Activated T-helper 1 cell treated with anti-CD3 and anti-CD28 coated beads, Interleukin-12 subunit alpha, Interleukin-12 subunit beta, Interleukin-2, Interleukin-4 antibody, amounts not matched to agents 30 ng/mL and 10 ng/mL and 1 ng/mL, durations not matched to agents 14 hours and 24 hours and 36 hours (primary cell): Measurements from ENCODE around the gene KATNAL2. TPM values are rescaled to one million over a fixed set of nuclear protein-coding genes. Genes with fewer than 3 reads are reported as not detected.

Experiments used
- DNase-seq: peaks from one replicate; pipeline ENCODE4 v3.0.0; 2021; ENCODE audit warnings: low spot score
- H3K27ac Mint-ChIP-seq: one replicate; pipeline ENCODE4 v1.8.0; 2021; ENCODE audit warnings: mild to moderate bottlenecking, mixed read lengths
- H3K27me3 Mint-ChIP-seq: one replicate; pipeline ENCODE4 v1.8.0; 2022; ENCODE audit warnings: mild to moderate bottlenecking, moderate library complexity, mixed read lengths; ENCODE audit not compliant: insufficient read depth
- H3K36me3 Mint-ChIP-seq: one replicate; pipeline ENCODE4 v1.8.0; 2021; ENCODE audit warnings: low read depth, mixed read lengths
- H3K4me1 Mint-ChIP-seq: one replicate; pipeline ENCODE4 v1.8.0; 2021; ENCODE audit warnings: low read depth, mixed read lengths
- H3K4me3 Mint-ChIP-seq: one replicate; pipeline ENCODE4 v1.8.0; 2021; ENCODE audit warnings: mild to moderate bottlenecking, moderate library complexity, mixed read lengths
- H3K9me3 Mint-ChIP-seq: one replicate; pipeline ENCODE4 v1.8.0; 2021; ENCODE audit warnings: mixed read lengths
- intact Hi-C: fragments of 100-400 bp; cut with micrococcal nuclease; formaldehyde crosslinking; loops from one replicate; pipeline ENCODE4 v1.15.1; 2024
- total RNA-seq: library from RNA; stranded (reverse); gene quantifications from 2 replicates; pipeline ENCODE4 v1.2.3, GENCODE V29; 2022

Gene KATNAL2, protein sequence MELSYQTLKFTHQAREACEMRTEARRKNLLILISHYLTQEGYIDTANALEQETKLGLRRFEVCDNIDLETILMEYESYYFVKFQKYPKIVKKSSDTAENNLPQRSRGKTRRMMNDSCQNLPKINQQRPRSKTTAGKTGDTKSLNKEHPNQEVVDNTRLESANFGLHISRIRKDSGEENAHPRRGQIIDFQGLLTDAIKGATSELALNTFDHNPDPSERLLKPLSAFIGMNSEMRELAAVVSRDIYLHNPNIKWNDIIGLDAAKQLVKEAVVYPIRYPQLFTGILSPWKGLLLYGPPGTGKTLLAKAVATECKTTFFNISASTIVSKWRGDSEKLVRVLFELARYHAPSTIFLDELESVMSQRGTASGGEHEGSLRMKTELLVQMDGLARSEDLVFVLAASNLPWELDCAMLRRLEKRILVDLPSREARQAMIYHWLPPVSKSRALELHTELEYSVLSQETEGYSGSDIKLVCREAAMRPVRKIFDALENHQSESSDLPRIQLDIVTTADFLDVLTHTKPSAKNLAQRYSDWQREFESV
- total RNA-seq = 0.26 and 0.27 TPM in 2 replicates

GRCh38 chr18:46917108-46917802 is at the start of gene KATNAL2, which contains the start of gene PIAS2:
TSS of gene KATNAL2 (plus strand) at chr18:46917602. CDS start at chr18:46946873, 29,271 bp downstream.
TSS of gene PIAS2 (minus strand) at chr18:46917507. CDS start at chr18:46917345, 162 bp downstream.
- H3K36me3 Mint-ChIP-seq = peaks cover 2% of the 10 kb centered on the region
- peak within 1 kb of the TSS; percentile 90 for H3K27ac Mint-ChIP-seq
- intact Hi-C loops = loop anchor here (1.0 to 10.0 kb wide), 8 partner anchors 26 to 1495 kb away; partner anchors contain the start of genes ATP5F1A, IER3IP1 and ST8SIA5
- H3K4me1 Mint-ChIP-seq = peaks cover 49% of the 10 kb centered on the region
- no peaks in the 10 kb centered on the region for H3K9me3 Mint-ChIP-seq
- peaks cover 5% of the 10 kb centered on the region for H3K27me3 Mint-ChIP-seq
- peak; percentile 68 for DNase-seq
- peak within 1 kb of the TSS; percentile 94 for H3K4me3 Mint-ChIP-seq

GRCh38 chr18:46868169-46868921 is 49.1 kb upstream of the KATNAL2 start:
- DNase-seq = no peak
- H3K4me3 Mint-ChIP-seq = no peak overlapping the region

GRCh38 chr18:46877329-46877987 is 39.9 kb upstream of the KATNAL2 start:
- H3K27me3 Mint-ChIP-seq = no peaks in the 10 kb centered on the region
- intact Hi-C loops = no loop called here
- no peaks in the 10 kb centered on the region for H3K4me1 Mint-ChIP-seq
- peak overlapping the region; percentile 25 for H3K27ac Mint-ChIP-seq
- no peak for DNase-seq
- peaks cover 34% of the 10 kb centered on the region for H3K36me3 Mint-ChIP-seq
- no peak overlapping the region for H3K4me3 Mint-ChIP-seq
- peaks cover 46% of the 10 kb centered on the region for H3K9me3 Mint-ChIP-seq

More at GRCh38 chr18:46868169-46868921, 49.1 kb upstream of the KATNAL2 start:
- H3K9me3 Mint-ChIP-seq = peaks cover 27% of the 10 kb centered on the region
- H3K27me3 Mint-ChIP-seq = no peaks in the 10 kb centered on the region
- peaks cover 4% of the 10 kb centered on the region for H3K4me1 Mint-ChIP-seq
- no peak overlapping the region for H3K27ac Mint-ChIP-seq
- H3K36me3 Mint-ChIP-seq = peaks cover 12% of the 10 kb centered on the region
- intact Hi-C loops = no loop called here

- DNase-seq = no peak
- peaks cover 13% of the 10 kb centered on the region for H3K36me3 Mint-ChIP-seq
- intact Hi-C loops = no loop called here
- H3K9me3 Mint-ChIP-seq = peaks cover 23% of the 10 kb centered on the region
- no peak overlapping the region for H3K27ac Mint-ChIP-seq
- no peak overlapping the region for H3K4me3 Mint-ChIP-seq
- H3K4me1 Mint-ChIP-seq = no peaks in the 10 kb centered on the region
- H3K27me3 Mint-ChIP-seq = no peaks in the 10 kb centered on the region
Observed at GRCh38 chr18:46883180-46883579, 34.2 kb upstream of the KATNAL2 start.

DNA sequence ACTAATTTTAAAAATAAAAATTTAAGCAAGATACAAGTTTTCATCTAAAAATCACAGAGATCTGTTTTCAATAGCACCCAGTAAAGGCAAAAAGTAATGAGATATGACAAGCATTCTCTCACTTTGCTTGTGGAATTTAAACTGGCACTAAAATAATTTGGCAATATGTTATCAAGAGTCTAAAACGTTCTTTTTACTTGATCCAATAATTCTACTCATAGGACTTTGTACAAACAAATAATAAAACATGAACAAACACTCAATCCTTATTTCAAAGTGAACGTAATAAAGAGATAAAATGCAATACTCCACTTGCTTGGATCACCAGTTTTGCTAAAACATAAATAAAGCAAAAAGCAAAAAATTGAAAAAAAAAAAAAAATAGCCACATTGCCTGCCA is 30.5 kb upstream of the KATNAL2 start:
- no peak for DNase-seq
- peaks cover 16% of the 10 kb centered on the region for H3K4me1 Mint-ChIP-seq
- H3K27me3 Mint-ChIP-seq = no peaks in the 10 kb centered on the region
- no peak overlapping the region for H3K27ac Mint-ChIP-seq
- H3K9me3 Mint-ChIP-seq = peaks cover 25% of the 10 kb centered on the region
- no peak overlapping the region for H3K4me3 Mint-ChIP-seq
- intact Hi-C loops = no loop called here
- peaks cover 34% of the 10 kb centered on the region for H3K36me3 Mint-ChIP-seq

DNA sequence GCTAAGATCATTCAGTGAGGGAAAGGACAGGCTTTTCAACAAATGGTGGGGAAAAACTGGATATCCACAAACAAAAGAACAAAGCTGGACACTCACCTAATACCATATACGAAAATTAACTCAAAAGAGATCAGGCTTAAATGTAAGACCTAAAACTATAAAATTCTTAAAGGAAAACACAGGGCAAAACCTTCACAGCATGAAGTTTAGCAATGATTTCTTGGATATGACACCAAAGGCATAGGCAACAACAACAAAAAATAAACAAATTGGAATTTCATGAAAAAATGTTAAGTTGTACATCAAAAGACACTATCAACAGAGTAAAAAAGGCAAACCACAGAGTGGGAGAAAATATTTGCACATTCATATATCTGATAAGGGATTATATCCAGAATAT is 28.4 kb upstream of the KATNAL2 start:
- no peak for DNase-seq
- no peak overlapping the region for H3K4me3 Mint-ChIP-seq
- intact Hi-C loops = no loop called here
- peaks cover 30% of the 10 kb centered on the region for H3K4me1 Mint-ChIP-seq
- H3K36me3 Mint-ChIP-seq = peaks cover 34% of the 10 kb centered on the region
- H3K9me3 Mint-ChIP-seq = peaks cover 25% of the 10 kb centered on the region
- no peaks in the 10 kb centered on the region for H3K27me3 Mint-ChIP-seq
- no peak overlapping the region for H3K27ac Mint-ChIP-seq

DNA sequence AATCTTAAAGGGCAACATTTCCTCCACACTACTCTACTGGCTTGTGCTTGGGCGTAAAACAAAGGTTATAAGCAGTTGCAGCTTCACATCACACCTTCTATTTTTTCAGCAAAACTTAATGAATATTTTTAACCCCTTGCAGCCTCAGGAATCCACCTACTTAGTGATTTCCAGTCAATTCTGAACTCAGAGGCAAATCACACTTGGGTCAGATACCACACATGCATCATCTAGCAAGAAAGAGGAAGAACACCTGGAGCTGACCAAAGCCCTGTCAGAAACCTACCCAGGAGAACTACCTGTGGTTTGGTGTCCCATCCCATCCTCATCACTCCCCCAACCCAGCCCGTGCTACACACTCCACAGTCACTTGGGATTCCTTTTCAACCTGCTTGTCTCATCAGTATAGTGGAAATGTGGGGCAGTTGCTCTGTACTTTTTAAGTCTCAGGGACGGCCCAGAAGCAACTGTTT is 25.6 kb upstream of the KATNAL2 start:
- no peaks in the 10 kb centered on the region for H3K27me3 Mint-ChIP-seq
- intact Hi-C loops = loop anchor here (1.0 kb wide), 2 partner anchors 26 to 69 kb away; partner anchors contain the start of genes KATNAL2 and PIAS2
- DNase-seq = no peak
- H3K36me3 Mint-ChIP-seq = peaks cover 38% of the 10 kb centered on the region
- peak overlapping the region; percentile 21 for H3K27ac Mint-ChIP-seq
- H3K4me1 Mint-ChIP-seq = peaks cover 35% of the 10 kb centered on the region
- H3K4me3 Mint-ChIP-seq = no peak overlapping the region
- peaks cover 25% of the 10 kb centered on the region for H3K9me3 Mint-ChIP-seq

DNA sequence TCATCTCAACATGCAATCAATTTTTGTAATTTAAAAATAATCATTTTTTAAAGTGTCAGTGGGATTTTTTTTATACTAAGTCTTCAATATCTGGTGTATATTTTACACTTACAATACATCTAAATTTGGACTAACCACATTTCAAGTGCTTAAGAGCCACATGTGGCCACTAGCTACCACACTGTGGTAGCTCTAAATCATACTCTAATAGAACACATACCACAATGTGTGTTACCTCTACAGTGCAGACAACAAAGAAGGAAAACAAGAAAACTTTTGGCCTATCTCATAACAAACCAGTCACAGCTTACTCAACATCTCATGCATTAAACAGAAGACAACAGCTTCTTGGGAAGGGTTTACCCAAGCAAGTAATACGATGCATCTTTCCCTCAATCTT is 24.6 kb upstream of the KATNAL2 start:
- peak overlapping the region; percentile 2 for H3K27ac Mint-ChIP-seq
- DNase-seq = no peak
- H3K4me3 Mint-ChIP-seq = peak overlapping the region; percentile 19
- H3K27me3 Mint-ChIP-seq = no peaks in the 10 kb centered on the region
- peaks cover 34% of the 10 kb centered on the region for H3K36me3 Mint-ChIP-seq
- intact Hi-C loops = no loop called here
- peaks cover 18% of the 10 kb centered on the region for H3K9me3 Mint-ChIP-seq
- H3K4me1 Mint-ChIP-seq = peaks cover 39% of the 10 kb centered on the region

DNA sequence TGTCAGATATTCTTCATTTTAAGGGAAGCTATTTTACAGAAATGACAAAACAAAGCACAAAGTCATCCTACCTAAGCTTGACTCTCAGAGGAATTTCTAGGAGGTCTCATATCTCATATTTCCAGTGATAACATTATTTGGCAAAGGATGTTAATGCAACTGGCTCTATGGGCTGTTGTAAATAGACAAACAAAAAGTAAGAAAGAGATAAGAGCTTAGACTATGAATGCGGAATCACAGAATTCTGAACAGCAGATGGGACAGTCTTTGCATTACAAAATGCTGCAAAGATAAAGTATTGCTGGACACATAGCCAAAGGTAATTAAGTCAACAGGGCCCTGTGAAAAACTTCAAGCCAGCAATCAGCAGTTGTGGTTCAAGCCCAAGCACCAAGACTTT is 24.0 kb upstream of the KATNAL2 start:
- Mint-ChIP-seq H3K9me3 (peaks cover 16% of the 10 kb centered on the region), H3K36me3 (peaks cover 30% of the 10 kb centered on the region), H3K27me3 (no peaks in the 10 kb centered on the region), H3K4me1 (peaks cover 39% of the 10 kb centered on the region), H3K27ac (no peak overlapping the region), H3K4me3 (no peak overlapping the region)
- no peak for DNase-seq
- intact Hi-C loops = no loop called here

- Mint-ChIP-seq H3K4me1 (peaks cover 39% of the 10 kb centered on the region), H3K27me3 (no peaks in the 10 kb centered on the region), H3K36me3 (peaks cover 22% of the 10 kb centered on the region), H3K27ac (no peak overlapping the region), H3K9me3 (peaks cover 9% of the 10 kb centered on the region), H3K4me3 (no peak overlapping the region)
- intact Hi-C loops = no loop called here
- DNase-seq = no peak
Observed at GRCh38 chr18:46894124-46894523, 23.3 kb upstream of the KATNAL2 start.

- intact Hi-C loops = no loop called here
- Mint-ChIP-seq H3K9me3 (no peaks in the 10 kb centered on the region), H3K36me3 (peaks cover 10% of the 10 kb centered on the region), H3K27ac (no peak overlapping the region), H3K27me3 (no peaks in the 10 kb centered on the region), H3K4me1 (peaks cover 5% of the 10 kb centered on the region), H3K4me3 (no peak overlapping the region)
- no peak for DNase-seq
Observed at GRCh38 chr18:46899274-46899948, 18.0 kb upstream of the KATNAL2 start.
